Measurements from ENCODE around the gene POLD4.

The POLD4 gene

GRCh38 chr11:67370351-67371076 is 17.2 kb upstream of the POLD4 start:
- no peak for DNase-seq

GRCh38 chr11:67369801-67370284 is 16.5 kb upstream of the POLD4 start:
- DNase-seq = no peak

GRCh38 chr11:67369275-67369674 is 15.9 kb upstream of the POLD4 start:
- DNase-seq = no peak

GRCh38 chr11:67368621-67369020 is 15.3 kb upstream of the POLD4 start:
- DNase-seq = no peak

- DNase-seq = no peak
Observed at GRCh38 chr11:67367761-67368227, 14.4 kb upstream of the POLD4 start.

GRCh38 chr11:67366961-67367760 is 13.8 kb upstream of the POLD4 start:
- no peak for DNase-seq

- no peak for DNase-seq
Observed at GRCh38 chr11:67366546-67366945, 13.2 kb upstream of the POLD4 start.

GRCh38 chr11:67365736-67366444 is 12.5 kb upstream of the POLD4 start:
- DNase-seq = no peak

- no peak for DNase-seq
Observed at GRCh38 chr11:67364783-67365722, 11.7 kb upstream of the POLD4 start.

- no peak for DNase-seq
Observed at GRCh38 chr11:67364169-67364568, 10.8 kb upstream of the POLD4 start.

GRCh38 chr11:67357831-67358670 is 4.7 kb upstream of the POLD4 start:
- DNase-seq = no peak

GRCh38 chr11:67356864-67357561 is 3.7 kb upstream of the POLD4 start:
- DNase-seq = peak; percentile 48

GRCh38 chr11:67356387-67356863 is 3.1 kb upstream of the POLD4 start:
- DNase-seq = no peak

GRCh38 chr11:67355794-67356386 is 2.5 kb upstream of the POLD4 start:
- no peak for DNase-seq

- DNase-seq = no peak
Observed at GRCh38 chr11:67355023-67355793, 1.9 kb upstream of the POLD4 start.

- no peak for DNase-seq
Observed at GRCh38 chr11:67354075-67355022, 1.0 kb upstream of the POLD4 start.

GRCh38 chr11:67352546-67353316 is 615 bp downstream of the POLD4 start:
- DNase-seq = no peak
